ENCODE data around the gene ERMP1. TPM values are rescaled to one million over a fixed set of nuclear protein-coding genes. Genes with fewer than 3 reads are reported as not detected.

The ERMP1 gene
- total and polyA plus RNA-seq, 10 of the 15 experiments (the other 5 are each of a cell fraction or from before 2014, with no cell fraction given): 2.4 to 42.1 (median 8.1) TPM

- TF ChIP-seq, protein P1, sequence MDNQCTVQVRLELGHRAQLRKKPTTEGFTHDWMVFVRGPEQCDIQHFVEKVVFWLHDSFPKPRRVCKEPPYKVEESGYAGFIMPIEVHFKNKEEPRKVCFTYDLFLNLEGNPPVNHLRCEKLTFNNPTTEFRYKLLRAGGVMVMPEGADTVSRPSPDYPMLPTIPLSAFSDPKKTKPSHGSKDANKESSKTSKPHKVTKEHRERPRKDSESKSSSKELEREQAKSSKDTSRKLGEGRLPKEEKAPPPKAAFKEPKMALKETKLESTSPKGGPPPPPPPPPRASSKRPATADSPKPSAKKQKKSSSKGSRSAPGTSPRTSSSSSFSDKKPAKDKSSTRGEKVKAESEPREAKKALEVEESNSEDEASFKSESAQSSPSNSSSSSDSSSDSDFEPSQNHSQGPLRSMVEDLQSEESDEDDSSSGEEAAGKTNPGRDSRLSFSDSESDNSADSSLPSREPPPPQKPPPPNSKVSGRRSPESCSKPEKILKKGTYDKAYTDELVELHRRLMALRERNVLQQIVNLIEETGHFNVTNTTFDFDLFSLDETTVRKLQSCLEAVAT (IDR thresholded peaks at IDR 0.05): 0 out of 2 replicates have a peak, but pooled peaks have one; percentile 28
- TF ChIP-seq, protein P2, sequence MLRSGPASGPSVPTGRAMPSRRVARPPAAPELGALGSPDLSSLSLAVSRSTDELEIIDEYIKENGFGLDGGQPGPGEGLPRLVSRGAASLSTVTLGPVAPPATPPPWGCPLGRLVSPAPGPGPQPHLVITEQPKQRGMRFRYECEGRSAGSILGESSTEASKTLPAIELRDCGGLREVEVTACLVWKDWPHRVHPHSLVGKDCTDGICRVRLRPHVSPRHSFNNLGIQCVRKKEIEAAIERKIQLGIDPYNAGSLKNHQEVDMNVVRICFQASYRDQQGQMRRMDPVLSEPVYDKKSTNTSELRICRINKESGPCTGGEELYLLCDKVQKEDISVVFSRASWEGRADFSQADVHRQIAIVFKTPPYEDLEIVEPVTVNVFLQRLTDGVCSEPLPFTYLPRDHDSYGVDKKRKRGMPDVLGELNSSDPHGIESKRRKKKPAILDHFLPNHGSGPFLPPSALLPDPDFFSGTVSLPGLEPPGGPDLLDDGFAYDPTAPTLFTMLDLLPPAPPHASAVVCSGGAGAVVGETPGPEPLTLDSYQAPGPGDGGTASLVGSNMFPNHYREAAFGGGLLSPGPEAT (IDR thresholded peaks at IDR 0.05; ENCODE audit: low read depth): peak; percentile 19; the same call in 1 of the 2 replicates
- TF ChIP-seq YBX1 (IDR thresholded peaks at IDR 0.05) (no peak), RUNX3 (IDR thresholded peaks at IDR 0.05; ENCODE audit: low read length) (peak; percentile 45), MYB (IDR thresholded peaks at IDR 0.05; ENCODE audit: borderline replicate concordance, low read depth, low read length) (no peak), LARP7 (IDR thresholded peaks at IDR 0.05) (peak; percentile 96), SMC3 (IDR thresholded peaks at IDR 0.05; ENCODE audit: borderline replicate concordance, low read length) (peak; percentile 39; the same call in 1 of the 2 replicates), MYC (IDR thresholded peaks at IDR 0.05; ENCODE audit: insufficient read depth, insufficient read length, insufficient replicate concordance, low read length, severe bottlenecking) (peak; percentile 54), BACH1 (IDR thresholded peaks at IDR 0.05; ENCODE audit: borderline replicate concordance) (peak; percentile 89; the same call in 1 of the 2 replicates), SUPT20H (IDR thresholded peaks at IDR 0.05; ENCODE audit: borderline replicate concordance, control insufficient read depth, low read depth, low read length) (no peak), TBL1XR1 (IDR thresholded peaks at IDR 0.05; ENCODE audit: low read depth, low read length) (no peak), BHLHE40 (IDR thresholded peaks at IDR 0.05; ENCODE audit: borderline replicate concordance in 1 of 2, low read depth in 2 of 2, low read length in 1 of 2) (peak in 1 of 2 experiments; percentile 54; a peak in 3 of 4 replicates), RAD21 (IDR thresholded peaks at IDR 0.05; ENCODE audit: insufficient read depth, low read depth, low read length) (peak; percentile 62), SUZ12 (IDR thresholded peaks at IDR 0.05; ENCODE audit: unreplicated experiment) (no peak), BRCA1 (IDR thresholded peaks at IDR 0.05; ENCODE audit: low read depth, low read length) (no peak), RCOR1 (conservative IDR thresholded peaks at IDR 0.05; ENCODE audit: low read depth, low read length) (no peak), PML (IDR thresholded peaks at IDR 0.05; ENCODE audit: low read length) (peak; percentile 42; the same call in 1 of the 2 replicates), GABPA (IDR thresholded peaks at IDR 0.05; ENCODE audit: low read depth) (no peak), RFX5 (IDR thresholded peaks at IDR 0.05; ENCODE audit: low read depth, low read length) (peak; percentile 50; the same call in 1 of the 2 replicates)
- TF ChIP-seq, protein P3, sequence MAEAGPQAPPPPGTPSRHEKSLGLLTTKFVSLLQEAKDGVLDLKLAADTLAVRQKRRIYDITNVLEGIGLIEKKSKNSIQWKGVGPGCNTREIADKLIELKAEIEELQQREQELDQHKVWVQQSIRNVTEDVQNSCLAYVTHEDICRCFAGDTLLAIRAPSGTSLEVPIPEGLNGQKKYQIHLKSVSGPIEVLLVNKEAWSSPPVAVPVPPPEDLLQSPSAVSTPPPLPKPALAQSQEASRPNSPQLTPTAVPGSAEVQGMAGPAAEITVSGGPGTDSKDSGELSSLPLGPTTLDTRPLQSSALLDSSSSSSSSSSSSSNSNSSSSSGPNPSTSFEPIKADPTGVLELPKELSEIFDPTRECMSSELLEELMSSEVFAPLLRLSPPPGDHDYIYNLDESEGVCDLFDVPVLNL (IDR thresholded peaks at IDR 0.05; ENCODE audit: low read depth, low read length): peak; percentile 59
- TF ChIP-seq, protein P4, sequence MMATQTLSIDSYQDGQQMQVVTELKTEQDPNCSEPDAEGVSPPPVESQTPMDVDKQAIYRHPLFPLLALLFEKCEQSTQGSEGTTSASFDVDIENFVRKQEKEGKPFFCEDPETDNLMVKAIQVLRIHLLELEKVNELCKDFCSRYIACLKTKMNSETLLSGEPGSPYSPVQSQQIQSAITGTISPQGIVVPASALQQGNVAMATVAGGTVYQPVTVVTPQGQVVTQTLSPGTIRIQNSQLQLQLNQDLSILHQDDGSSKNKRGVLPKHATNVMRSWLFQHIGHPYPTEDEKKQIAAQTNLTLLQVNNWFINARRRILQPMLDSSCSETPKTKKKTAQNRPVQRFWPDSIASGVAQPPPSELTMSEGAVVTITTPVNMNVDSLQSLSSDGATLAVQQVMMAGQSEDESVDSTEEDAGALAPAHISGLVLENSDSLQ (IDR thresholded peaks at IDR 0.05): peak; percentile 19; the same call in 1 of the 2 replicates
Observed at GRCh38 chr9:5832538-5833529, at the start of gene ERMP1 (continued).

Measured in GM12878 (cell line).